ENCODE measurements around the gene MAD1L1. TPM values are rescaled to one million over a fixed set of nuclear protein-coding genes. Genes with fewer than 3 reads are reported as not detected.
A peak's percentile ranks its signal among the peaks of the same experiment; 100 is the strongest.

MAD1L1 gene
- total RNA-seq, 1 donor from 2014 or later: 32.2 TPM

- DNase-seq (ENCODE audit: low spot score): peak; percentile 85
Measured at GRCh38 chr7:2048006-2048405, 184.7 kb downstream of the MAD1L1 start.

DNA sequence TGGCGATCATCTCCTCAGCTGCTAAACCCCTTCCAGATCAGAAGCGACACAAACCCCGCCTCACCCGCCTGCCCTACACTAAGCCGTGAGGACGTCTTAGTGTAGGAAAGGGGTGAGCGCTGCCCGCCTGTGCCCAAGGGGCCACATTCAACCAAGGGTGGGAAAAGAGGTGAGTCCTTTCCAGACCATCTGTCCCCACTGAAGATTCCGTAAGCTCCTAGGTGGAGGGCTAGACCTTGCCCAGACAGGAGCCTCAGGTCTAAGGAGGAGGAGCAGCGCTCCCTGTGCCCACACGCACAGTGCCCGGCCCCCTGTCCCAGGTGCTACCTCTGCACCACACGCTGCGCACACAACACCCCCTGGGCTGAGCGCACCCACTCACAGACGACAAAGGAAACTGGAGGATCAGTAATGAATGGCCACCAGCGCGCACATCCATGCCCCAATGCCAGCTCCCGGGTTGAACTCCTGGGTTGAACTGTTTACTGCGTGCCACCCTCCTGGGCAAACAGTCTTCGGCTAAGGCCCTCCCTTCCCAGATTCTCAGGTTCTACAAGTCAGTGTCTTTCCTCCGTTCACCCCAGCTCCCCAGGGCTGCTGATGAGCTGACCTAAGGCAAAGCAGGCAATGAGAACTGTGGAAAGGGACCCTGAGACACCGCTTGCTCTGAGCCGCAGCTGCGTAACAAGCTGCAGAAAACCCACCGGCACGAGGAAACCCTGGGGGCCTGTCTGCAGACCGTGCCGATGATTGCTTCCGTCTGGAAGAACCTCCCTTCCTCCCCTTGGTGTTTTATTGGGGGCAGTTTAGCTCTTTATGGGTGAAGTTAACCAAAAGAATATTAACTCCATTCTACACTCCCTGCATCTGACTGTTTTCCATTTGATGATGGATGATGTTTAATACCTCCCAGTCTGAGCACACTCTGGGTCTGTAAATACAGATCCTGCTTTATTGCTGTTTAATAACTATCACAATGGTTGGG is 185.9 kb downstream of the MAD1L1 start:
- DNase-seq (ENCODE audit: low spot score): peak; percentile 79

- peak; percentile 81 for DNase-seq (ENCODE audit: low spot score)
Measured at GRCh38 chr7:2045559-2046405, 187.0 kb downstream of the MAD1L1 start.

DNA sequence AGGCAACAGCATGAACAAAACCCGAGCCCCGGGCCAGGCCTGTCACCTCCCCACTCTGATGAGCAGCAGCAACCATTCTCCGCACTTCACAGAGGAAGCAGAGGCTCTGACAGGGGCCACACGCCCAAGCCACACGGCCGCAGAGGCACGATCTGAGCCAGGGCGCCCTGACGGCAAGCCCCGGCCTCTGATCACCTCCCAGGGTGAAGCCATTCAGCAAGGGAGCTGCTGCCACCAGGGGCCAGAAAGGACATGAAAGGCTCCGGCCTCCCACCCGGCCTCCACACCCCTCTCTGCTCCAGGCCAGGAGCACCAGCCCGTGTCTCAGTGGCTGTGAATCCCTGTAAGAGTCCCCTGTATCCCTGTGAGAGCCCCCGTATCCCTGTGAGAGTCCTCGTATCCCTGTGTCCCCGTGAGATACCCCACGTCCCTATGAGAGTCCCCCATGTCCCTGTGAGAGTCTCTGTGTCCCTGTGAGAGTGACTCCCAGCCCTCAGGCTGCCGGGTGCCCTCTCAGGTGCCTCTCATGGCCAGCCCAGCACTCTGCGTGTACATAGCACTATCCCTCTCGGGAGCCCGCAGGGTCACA is 187.8 kb downstream of the MAD1L1 start:
- no peak for DNase-seq (ENCODE audit: low spot score)

DNA sequence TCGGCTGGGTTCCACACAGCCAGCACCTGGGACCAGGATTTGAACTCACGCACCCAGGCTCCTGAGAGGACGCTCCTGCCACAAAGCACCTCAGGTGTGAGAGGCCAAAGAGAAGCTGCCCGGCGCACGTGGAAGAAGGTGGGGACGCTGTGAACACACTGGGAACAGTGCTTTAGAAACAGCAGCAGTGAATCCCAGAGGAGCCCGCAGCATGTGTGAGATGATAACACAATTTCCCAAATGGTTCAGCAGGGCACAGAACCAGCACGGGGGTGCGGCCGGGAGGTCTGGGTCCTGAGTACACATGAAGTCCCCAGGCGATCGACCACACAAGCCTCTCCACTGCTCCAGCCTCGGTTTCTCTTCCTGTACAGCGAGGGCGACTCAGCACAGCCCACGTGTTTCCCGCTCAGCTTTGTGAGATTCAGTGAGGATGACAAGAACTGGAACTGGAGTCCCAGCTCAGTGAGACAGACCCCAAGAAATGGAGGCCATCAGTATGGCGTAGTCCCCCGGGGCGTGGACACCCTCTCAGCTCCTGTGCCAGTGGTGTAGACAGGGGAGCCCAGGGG is 188.3 kb downstream of the MAD1L1 start:
- peak; percentile 86 for DNase-seq (ENCODE audit: low spot score)

DNA sequence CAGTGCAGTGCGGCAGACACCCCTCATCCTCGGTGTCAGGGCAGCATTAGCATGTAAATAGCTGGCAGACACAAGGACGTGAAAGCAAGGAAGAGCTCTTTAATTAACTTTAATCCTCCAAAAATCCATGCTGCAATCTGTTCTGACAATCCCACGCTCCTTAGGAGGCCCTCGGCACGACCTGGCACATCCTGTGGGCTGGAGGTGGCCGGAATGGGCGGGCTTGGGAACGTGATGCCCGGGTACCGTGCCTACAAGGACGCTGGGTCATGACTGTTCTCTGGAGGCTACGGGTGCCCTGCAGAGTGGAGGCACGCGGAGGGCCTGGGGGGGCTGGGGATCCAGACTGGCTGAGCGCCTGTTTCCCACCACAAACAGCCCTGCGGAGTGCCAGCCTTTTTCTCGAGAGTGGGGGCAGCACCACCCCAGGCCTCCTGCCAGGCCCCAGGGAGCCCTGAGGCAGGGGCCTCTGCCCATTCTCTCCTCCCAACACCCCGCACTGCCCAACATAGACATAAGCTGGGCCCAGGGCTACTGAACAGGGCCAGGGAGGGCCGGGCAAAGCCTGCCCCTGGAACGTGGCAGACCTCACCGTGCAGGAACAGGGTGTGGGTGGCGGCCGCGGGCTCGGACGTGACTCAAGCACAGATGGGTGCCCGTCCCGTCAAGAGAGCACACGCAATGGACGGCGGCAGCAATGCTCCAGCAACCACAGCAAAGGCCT is 189.3 kb downstream of the MAD1L1 start:
- DNase-seq (ENCODE audit: low spot score): peak; percentile 76

DNA sequence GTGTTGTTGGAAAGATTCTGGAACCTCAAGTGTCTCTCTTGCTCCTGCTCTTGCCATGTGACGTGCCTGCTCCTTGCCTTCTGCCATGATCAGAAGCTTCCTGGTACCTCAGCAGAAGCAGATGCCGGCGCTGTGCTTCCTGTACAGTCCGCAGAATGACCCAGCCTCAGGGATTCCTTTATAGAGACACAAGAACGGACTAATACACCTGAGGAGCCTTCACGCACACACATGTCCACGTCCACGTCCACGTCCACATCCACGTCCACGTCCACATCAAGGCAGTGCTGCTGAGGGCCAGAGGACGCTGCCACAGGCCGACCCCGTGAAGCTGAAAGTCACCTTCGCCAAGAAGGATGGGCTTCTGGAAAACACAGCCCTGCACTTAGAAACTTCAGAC is 190.1 kb downstream of the MAD1L1 start:
- DNase-seq (ENCODE audit: low spot score): peak; percentile 51

GRCh38 chr7:2041496-2042367 is 191.0 kb downstream of the MAD1L1 start:
- DNase-seq (ENCODE audit: low spot score): peak; percentile 71

GRCh38 chr7:2040893-2041270 is 191.9 kb downstream of the MAD1L1 start:
- DNase-seq (ENCODE audit: low spot score): peak; percentile 33

DNA sequence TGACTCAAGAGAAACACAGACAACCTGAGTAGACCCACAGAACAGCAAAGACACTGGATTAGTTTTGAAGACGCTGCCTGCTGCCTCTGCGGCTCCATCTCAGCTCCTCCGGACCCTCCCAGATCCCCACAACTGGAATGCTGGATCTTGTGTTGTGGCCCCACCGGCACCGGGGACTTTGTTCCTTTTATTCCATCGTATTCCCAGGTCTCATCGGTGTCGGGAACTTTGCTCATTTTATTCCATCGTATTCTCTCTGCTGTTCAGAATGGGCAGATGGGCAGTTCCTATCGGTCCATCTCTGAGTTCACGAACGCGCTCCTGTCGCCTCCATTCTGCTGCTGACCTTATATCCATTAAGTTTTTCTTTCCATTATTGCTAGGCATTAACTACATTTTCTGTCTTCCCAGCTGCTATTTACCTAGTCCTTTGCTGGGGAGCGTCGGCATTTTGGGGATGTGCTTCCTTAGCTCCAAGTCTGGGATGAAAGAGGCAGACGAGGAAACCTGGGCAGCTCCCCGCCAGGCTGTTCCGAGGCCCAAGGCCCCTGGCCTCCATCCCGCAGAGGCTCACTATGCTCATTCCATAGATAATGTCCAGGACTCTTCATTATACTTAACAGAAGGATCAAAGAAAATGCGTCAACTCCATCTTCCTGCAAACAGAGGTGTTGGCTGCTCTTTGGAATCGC is 192.4 kb downstream of the MAD1L1 start:
- DNase-seq (ENCODE audit: low spot score): peak; percentile 28

GRCh38 chr7:2038931-2039728 is 193.6 kb downstream of the MAD1L1 start:
- DNase-seq (ENCODE audit: low spot score): peak; percentile 67

- peak; percentile 65 for DNase-seq (ENCODE audit: low spot score)
Measured at GRCh38 chr7:2037808-2038522, 194.8 kb downstream of the MAD1L1 start.

DNA sequence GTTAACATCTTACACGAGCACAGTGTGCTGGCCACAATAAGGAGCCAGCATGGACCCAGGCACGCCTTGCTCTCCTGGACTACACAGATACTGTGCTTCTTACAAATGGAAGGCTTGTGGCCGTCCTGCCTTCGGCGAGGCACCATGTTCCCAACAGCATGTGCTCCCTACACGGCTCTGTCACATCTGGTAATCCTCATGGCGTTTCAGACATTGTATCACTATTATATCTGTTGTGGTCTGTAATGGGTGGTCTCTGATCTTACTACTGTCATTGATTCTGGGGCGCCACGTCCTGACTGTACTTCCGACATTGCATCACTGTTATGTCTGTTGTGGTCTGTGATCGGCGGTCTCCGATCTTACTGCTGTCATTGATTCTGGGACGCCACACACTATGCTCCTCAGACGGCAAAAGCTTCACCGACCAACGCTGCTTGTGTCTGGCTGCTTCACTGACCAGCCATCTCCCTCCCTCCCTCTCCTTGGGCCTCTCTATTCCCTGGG is 195.4 kb downstream of the MAD1L1 start:
- peak; percentile 72 for DNase-seq (ENCODE audit: low spot score)

DNA sequence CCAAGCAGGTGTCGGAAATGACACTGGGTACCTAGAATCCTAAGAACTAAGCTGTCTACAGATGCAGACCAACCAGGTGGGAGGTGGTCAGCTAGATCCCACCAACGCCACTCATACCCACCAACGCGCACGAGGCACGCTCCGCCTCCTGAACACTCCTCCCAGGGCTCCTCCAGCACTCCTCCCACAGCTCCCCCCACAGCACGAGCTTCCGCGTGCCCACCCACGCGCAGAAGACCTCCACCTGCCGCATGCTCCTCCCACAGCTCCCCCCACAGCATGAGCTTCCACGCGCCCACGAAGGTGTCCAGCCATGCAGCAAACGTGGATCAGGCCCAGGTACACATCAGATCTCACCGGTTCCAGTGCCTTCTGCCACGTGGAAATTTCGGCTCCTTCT is 196.0 kb downstream of the MAD1L1 start:
- DNase-seq (ENCODE audit: low spot score): peak; percentile 55

GRCh38 chr7:2036201-2036600 is 196.5 kb downstream of the MAD1L1 start:
- DNase-seq (ENCODE audit: low spot score): peak; percentile 43

- peak; percentile 62 for DNase-seq (ENCODE audit: low spot score)
Measured at GRCh38 chr7:2034291-2035201, 198.2 kb downstream of the MAD1L1 start.
